GDM1 (cell line): ENCODE results near the gene IGFL2.
"Not testable (repeated sequence)": the region's sequence is repeated elsewhere in the genome, so short reads cannot be mapped to it uniquely, and the experiment has no call there.

Source experiments
- DNase-seq: peaks from one replicate; lab custom pipeline; 2025; lab: John Stamatoyannopoulos, UW

The IGFL2 gene

GRCh38 chr19:46142294-46142693 lies 5.7 kb upstream of the IGFL2 start:
- no peak for DNase-seq

- no peak for DNase-seq
These were observed 3.3 kb upstream of the IGFL2 start for GRCh38 chr19:46144756-46145155.

GRCh38 chr19:46147166-46147740 lies 785 bp upstream of the IGFL2 start:
- DNase-seq, result no peak

- no peak for DNase-seq
These were observed 2.6 kb downstream of the IGFL2 start for GRCh38 chr19:46150606-46151005.

GRCh38 chr19:46155237-46155636 lies 7.2 kb downstream of the IGFL2 start:
- DNase-seq, result no peak

- DNase-seq, result no peak
These were observed 11.6 kb downstream of the IGFL2 start for GRCh38 chr19:46159418-46160232.

GRCh38 chr19:46160233-46160775 lies 12.3 kb downstream of the IGFL2 start:
- DNase-seq, result no peak

- DNase-seq, result not testable (repeated sequence)
These were observed 13.7 kb downstream of the IGFL2 start for GRCh38 chr19:46161642-46162257.

- DNase-seq, result no peak
These were observed 14.7 kb downstream of the IGFL2 start for GRCh38 chr19:46162731-46163130.

- DNase-seq, result no peak
These were observed 25.9 kb downstream of the IGFL2 start for GRCh38 chr19:46173886-46174480.

GRCh38 chr19:46176116-46176860 lies 28.2 kb downstream of the IGFL2 start:
- DNase-seq, result no peak

- DNase-seq, result no peak
These were observed 31.2 kb downstream of the IGFL2 start for GRCh38 chr19:46179076-46179759.

- no peak for DNase-seq
These were observed 32.8 kb downstream of the IGFL2 start for GRCh38 chr19:46180701-46181387.

- DNase-seq, result no peak
These were observed 33.3 kb downstream of the IGFL2 start for GRCh38 chr19:46181388-46181779.

GRCh38 chr19:46182476-46182875 lies 34.4 kb downstream of the IGFL2 start:
- DNase-seq, result no peak

- not testable (repeated sequence) for DNase-seq
These were observed 37.0 kb downstream of the IGFL2 start for GRCh38 chr19:46184775-46185710.

- DNase-seq, result no peak
These were observed 38.2 kb downstream of the IGFL2 start for GRCh38 chr19:46186101-46186716.

GRCh38 chr19:46186717-46187101 lies 38.7 kb downstream of the IGFL2 start:
- DNase-seq, result no peak
